ENCODE data around the gene SUGCT. TPM values are rescaled to one million over a fixed set of nuclear protein-coding genes. Genes with fewer than 3 reads are reported as not detected.

SUGCT gene
- total RNA-seq, 3 donors from 2014 or later, result 7.6 to 19.1 (median 10.1) TPM

GRCh38 chr7:40282858-40283257 lies 148.1 kb downstream of the SUGCT start:
- intact Hi-C loops (cut with DNase I, micrococcal nuclease), result no loop called here
- TF ChIP-seq, protein P1, sequence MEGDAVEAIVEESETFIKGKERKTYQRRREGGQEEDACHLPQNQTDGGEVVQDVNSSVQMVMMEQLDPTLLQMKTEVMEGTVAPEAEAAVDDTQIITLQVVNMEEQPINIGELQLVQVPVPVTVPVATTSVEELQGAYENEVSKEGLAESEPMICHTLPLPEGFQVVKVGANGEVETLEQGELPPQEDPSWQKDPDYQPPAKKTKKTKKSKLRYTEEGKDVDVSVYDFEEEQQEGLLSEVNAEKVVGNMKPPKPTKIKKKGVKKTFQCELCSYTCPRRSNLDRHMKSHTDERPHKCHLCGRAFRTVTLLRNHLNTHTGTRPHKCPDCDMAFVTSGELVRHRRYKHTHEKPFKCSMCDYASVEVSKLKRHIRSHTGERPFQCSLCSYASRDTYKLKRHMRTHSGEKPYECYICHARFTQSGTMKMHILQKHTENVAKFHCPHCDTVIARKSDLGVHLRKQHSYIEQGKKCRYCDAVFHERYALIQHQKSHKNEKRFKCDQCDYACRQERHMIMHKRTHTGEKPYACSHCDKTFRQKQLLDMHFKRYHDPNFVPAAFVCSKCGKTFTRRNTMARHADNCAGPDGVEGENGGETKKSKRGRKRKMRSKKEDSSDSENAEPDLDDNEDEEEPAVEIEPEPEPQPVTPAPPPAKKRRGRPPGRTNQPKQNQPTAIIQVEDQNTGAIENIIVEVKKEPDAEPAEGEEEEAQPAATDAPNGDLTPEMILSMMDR (IDR thresholded peaks at IDR 0.05), result no peak
- Histone ChIP-seq H3K4me1 (ENCODE audit: low read depth) (no peaks in the 10 kb centered on the region), H3K36me3 (ENCODE audit: low read depth) (no peaks in the 10 kb centered on the region), H3K9me3 (no peaks in the 10 kb centered on the region), H3K4me3 (no peak overlapping the region)
- DNase-seq, result no peak
- ATAC-seq, result no peak

DNA sequence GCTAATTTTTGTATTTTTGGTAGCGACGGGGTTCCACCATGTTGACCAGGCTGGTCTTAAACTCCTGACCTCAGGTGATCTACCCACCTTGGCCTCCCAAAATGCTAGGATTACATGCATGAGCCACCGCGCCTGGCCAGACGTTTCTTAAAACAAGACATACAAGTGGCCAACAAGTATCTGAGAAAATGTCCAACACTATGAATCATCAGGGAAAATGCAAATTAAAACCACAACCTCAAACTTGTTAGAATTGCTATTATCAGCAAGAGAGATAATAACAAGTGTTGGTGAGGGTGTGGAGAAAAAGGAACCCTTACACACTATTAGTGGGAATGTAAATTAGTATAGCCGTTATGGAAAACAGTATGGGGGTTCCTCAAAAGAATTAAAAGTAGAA lies 148.6 kb downstream of the SUGCT start:
- no peaks in the 10 kb centered on the region for H3K9me3 ChIP-seq
- no peaks in the 10 kb centered on the region for H3K36me3 ChIP-seq (ENCODE audit: low read depth)
- ATAC-seq (no peak), DNase-seq (no peak)
- H3K4me1 ChIP-seq (ENCODE audit: low read depth), result no peaks in the 10 kb centered on the region
- H3K4me3 ChIP-seq, result no peak overlapping the region
- intact Hi-C loops (cut with DNase I, micrococcal nuclease), result no loop called here
- TF ChIP-seq, protein P1 (IDR thresholded peaks at IDR 0.05), result no peak

DNA sequence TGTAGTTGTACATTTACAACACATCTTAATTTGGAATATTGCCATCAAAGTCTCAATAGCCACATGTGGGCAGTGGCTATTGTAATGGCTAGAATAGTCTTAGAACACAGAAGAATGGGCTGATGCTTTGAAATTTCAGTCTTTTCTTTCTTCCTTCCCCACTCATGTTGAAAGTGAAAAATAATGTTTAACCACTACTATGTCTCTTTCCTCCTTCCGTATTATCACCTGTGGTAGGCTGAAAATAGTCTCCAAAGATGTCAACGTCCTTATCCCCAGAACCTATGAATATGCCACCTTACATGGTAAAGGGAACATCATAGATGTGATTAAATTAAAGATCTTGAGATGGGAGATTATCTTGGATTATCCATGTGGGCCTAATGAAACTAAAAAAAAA lies 154.0 kb downstream of the SUGCT start:
- H3K9me3 ChIP-seq, result no peaks in the 10 kb centered on the region
- no peak overlapping the region for H3K4me3 ChIP-seq
- no peak for DNase-seq
- H3K36me3 ChIP-seq (ENCODE audit: low read depth), result no peaks in the 10 kb centered on the region
- no peak for ATAC-seq
- intact Hi-C loops (cut with DNase I, micrococcal nuclease), result no loop called here
- TF ChIP-seq, protein P1 (IDR thresholded peaks at IDR 0.05), result no peak
- H3K4me1 ChIP-seq (ENCODE audit: low read depth), result no peaks in the 10 kb centered on the region

DNA sequence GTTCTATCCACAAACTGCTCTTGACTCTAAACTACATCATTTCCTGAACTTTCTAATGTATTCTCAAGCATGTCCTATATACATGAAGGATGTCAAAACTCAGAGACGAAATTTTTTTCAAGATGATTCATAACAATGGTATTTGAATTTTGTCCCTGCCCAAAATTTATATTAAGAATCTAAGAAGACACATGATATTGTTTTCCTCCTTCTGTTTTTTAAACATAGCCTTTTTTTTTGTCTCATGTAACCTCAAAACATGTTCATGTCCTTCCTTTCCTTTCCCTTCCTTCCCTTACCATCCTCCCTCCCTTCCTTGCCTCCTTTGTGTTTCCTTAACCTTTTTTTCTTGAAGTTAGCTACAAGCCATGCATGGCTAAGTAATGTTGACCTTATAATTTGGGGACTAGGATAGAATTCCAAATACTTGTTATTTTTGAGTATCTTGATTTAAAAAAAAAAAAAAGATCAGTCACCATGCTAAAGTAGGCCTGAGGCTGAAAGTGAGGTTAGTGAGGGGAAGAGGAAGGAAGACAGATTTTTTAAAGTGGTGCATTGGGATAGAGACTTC lies 163.0 kb downstream of the SUGCT start:
- DNase-seq (no peak), ATAC-seq (no peak)
- Histone ChIP-seq H3K36me3 (ENCODE audit: low read depth) (no peaks in the 10 kb centered on the region), H3K4me1 (ENCODE audit: low read depth) (no peaks in the 10 kb centered on the region), H3K9me3 (no peaks in the 10 kb centered on the region), H3K4me3 (no peak overlapping the region)
- TF ChIP-seq, protein P1 (IDR thresholded peaks at IDR 0.05), result no peak
- intact Hi-C loops (cut with DNase I, micrococcal nuclease), result no loop called here

DNA sequence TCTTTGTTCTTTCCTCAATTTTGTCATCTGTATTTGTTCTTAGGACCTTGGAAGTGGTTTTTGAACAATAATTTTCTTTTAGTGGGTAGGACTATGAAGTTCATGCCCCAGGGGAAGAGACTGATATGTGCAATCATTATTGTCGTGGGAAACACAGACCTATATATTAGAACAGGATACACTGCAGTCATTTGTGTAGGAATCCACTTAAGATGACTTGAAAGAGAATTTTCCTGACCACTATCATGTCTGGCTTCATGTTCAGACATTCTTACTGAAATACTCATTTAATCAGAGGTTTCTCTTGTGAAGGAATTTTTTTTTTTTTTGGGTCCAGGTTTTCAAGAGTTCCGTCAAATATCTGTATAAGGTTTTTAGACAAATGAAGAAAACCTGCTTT lies 163.6 kb downstream of the SUGCT start:
- Histone ChIP-seq H3K4me1 (ENCODE audit: low read depth) (no peaks in the 10 kb centered on the region), H3K4me3 (no peak overlapping the region), H3K36me3 (ENCODE audit: low read depth) (no peaks in the 10 kb centered on the region), H3K9me3 (no peaks in the 10 kb centered on the region)
- intact Hi-C loops (cut with DNase I, micrococcal nuclease), result no loop called here
- TF ChIP-seq, protein P1 (IDR thresholded peaks at IDR 0.05), result no peak
- DNase-seq, result no peak
- ATAC-seq, result no peak

DNA sequence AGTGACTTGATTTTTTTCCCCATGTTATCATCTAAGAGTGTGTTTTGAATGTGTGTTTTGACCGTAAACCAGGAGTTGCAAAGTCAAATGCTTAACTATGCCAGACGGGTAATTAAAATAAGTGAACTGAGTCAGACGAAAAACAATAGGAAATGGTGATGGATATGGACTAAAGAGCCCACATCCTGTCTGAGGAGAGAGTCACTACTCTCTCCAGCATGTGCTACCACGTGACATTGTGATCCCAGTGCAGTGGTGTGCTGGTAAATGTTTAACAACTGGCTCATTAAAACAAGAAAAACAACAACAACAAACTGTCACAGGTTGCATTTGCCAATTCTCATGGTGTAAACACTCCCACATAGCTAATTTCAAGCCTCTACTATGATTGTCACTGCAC lies 164.3 kb downstream of the SUGCT start:
- H3K36me3 ChIP-seq (ENCODE audit: low read depth), result no peaks in the 10 kb centered on the region
- DNase-seq, result no peak
- no peak for ATAC-seq
- no peaks in the 10 kb centered on the region for H3K4me1 ChIP-seq (ENCODE audit: low read depth)
- TF ChIP-seq, protein P1 (IDR thresholded peaks at IDR 0.05), result no peak
- intact Hi-C loops (cut with DNase I, micrococcal nuclease), result no loop called here
- H3K9me3 ChIP-seq, result no peaks in the 10 kb centered on the region
- no peak overlapping the region for H3K4me3 ChIP-seq
